WTC11 (cell line): ENCODE measurements around the gene RHOT2.

Experiments used
- NR2C2 ChIP-seq: sonication (generic); formaldehyde crosslinking; IDR thresholded peaks from 2 replicates; pipeline ENCODE4 v1.8.0; 2022; ENCODE audit warnings: mild to moderate bottlenecking, missing genetic modification reagents
- SP1 ChIP-seq: sonication (generic); formaldehyde crosslinking; conservative IDR thresholded peaks from 2 replicates; pipeline ENCODE4 v1.8.1; 2022; ENCODE audit warnings: missing genetic modification reagents
- TEAD4 ChIP-seq: sonication (generic); formaldehyde crosslinking; IDR thresholded peaks from 2 replicates; pipeline ENCODE4 v1.8.0; 2022; ENCODE audit warnings: mild to moderate bottlenecking, missing genetic modification reagents
- TP53 ChIP-seq: sonication (generic); formaldehyde crosslinking; IDR thresholded peaks from 2 replicates; pipeline ENCODE4 v1.8.1; 2023; ENCODE audit warnings: mild to moderate bottlenecking, missing genetic modification reagents
- USF2 ChIP-seq: sonication (generic); formaldehyde crosslinking; IDR thresholded peaks from 2 replicates; pipeline ENCODE4 v1.8.1; 2023; ENCODE audit warnings: mild to moderate bottlenecking, missing genetic modification reagents, moderate library complexity
- TF ChIP-seq, protein P1 (sequence below): fragments of 200-600 bp; IDR thresholded peaks from 2 replicates; pipeline ENCODE4 v1.8.0; 2022; ENCODE audit warnings: antibody characterized with exemption
- TF ChIP-seq, protein P2 (sequence below): sonication (generic); formaldehyde crosslinking; IDR thresholded peaks from 2 replicates; pipeline ENCODE4 v1.8.1; 2022; ENCODE audit warnings: low read depth, mild to moderate bottlenecking, moderate library complexity, missing genetic modification reagents, borderline replicate concordance
- TF ChIP-seq, protein P3 (sequence below): sonication (generic); formaldehyde crosslinking; IDR thresholded peaks from 2 replicates; pipeline ENCODE4 v1.8.0; 2023; ENCODE audit warnings: mild to moderate bottlenecking, missing genetic modification reagents

- TF ChIP-seq USF2 (CRISPR knock-in tag), result no peak
- TF ChIP-seq, protein P1, sequence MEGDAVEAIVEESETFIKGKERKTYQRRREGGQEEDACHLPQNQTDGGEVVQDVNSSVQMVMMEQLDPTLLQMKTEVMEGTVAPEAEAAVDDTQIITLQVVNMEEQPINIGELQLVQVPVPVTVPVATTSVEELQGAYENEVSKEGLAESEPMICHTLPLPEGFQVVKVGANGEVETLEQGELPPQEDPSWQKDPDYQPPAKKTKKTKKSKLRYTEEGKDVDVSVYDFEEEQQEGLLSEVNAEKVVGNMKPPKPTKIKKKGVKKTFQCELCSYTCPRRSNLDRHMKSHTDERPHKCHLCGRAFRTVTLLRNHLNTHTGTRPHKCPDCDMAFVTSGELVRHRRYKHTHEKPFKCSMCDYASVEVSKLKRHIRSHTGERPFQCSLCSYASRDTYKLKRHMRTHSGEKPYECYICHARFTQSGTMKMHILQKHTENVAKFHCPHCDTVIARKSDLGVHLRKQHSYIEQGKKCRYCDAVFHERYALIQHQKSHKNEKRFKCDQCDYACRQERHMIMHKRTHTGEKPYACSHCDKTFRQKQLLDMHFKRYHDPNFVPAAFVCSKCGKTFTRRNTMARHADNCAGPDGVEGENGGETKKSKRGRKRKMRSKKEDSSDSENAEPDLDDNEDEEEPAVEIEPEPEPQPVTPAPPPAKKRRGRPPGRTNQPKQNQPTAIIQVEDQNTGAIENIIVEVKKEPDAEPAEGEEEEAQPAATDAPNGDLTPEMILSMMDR, result no peak
- TF ChIP-seq NR2C2 (CRISPR knock-in tag), result no peak
- TF ChIP-seq, protein P2, sequence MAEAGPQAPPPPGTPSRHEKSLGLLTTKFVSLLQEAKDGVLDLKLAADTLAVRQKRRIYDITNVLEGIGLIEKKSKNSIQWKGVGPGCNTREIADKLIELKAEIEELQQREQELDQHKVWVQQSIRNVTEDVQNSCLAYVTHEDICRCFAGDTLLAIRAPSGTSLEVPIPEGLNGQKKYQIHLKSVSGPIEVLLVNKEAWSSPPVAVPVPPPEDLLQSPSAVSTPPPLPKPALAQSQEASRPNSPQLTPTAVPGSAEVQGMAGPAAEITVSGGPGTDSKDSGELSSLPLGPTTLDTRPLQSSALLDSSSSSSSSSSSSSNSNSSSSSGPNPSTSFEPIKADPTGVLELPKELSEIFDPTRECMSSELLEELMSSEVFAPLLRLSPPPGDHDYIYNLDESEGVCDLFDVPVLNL, result no peak
- no peak for TF ChIP-seq TEAD4
- no peak for TF ChIP-seq TP53 (CRISPR knock-in tag)
- no peak for TF ChIP-seq SP1
- TF ChIP-seq, protein P3, sequence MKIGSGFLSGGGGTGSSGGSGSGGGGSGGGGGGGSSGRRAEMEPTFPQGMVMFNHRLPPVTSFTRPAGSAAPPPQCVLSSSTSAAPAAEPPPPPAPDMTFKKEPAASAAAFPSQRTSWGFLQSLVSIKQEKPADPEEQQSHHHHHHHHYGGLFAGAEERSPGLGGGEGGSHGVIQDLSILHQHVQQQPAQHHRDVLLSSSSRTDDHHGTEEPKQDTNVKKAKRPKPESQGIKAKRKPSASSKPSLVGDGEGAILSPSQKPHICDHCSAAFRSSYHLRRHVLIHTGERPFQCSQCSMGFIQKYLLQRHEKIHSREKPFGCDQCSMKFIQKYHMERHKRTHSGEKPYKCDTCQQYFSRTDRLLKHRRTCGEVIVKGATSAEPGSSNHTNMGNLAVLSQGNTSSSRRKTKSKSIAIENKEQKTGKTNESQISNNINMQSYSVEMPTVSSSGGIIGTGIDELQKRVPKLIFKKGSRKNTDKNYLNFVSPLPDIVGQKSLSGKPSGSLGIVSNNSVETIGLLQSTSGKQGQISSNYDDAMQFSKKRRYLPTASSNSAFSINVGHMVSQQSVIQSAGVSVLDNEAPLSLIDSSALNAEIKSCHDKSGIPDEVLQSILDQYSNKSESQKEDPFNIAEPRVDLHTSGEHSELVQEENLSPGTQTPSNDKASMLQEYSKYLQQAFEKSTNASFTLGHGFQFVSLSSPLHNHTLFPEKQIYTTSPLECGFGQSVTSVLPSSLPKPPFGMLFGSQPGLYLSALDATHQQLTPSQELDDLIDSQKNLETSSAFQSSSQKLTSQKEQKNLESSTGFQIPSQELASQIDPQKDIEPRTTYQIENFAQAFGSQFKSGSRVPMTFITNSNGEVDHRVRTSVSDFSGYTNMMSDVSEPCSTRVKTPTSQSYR (CRISPR knock-in tag), result no peak
Observed at GRCh38 chr16:676565-676902, 8.6 kb downstream of the RHOT2 start.
